LNCAP (cell line): ENCODE data around the gene PSMD1.

Experiments
- CTCF ChIP-seq: fragments of 450-650 bp; IDR thresholded peaks from 2 replicates; pipeline ENCODE4 v1.5.1; 2017; ENCODE audit warnings: mild to moderate bottlenecking

PSMD1 gene

GRCh38 chr2:231128541-231128940, 71.9 kb downstream of the PSMD1 start:
- TF ChIP-seq CTCF, result no peak

- TF ChIP-seq CTCF, result no peak
Measured at GRCh38 chr2:231129216-231129615, 72.5 kb downstream of the PSMD1 start.

- TF ChIP-seq CTCF, result no peak
Measured at GRCh38 chr2:231130336-231131056, 73.8 kb downstream of the PSMD1 start.

- no peak for TF ChIP-seq CTCF
Measured at GRCh38 chr2:231132129-231132528, 75.5 kb downstream of the PSMD1 start.

- TF ChIP-seq CTCF, result no peak
Measured at GRCh38 chr2:231133365-231134099, 76.9 kb downstream of the PSMD1 start.

- no peak for TF ChIP-seq CTCF
Measured at GRCh38 chr2:231134910-231135655, 78.4 kb downstream of the PSMD1 start.

- TF ChIP-seq CTCF, result no peak
Measured at GRCh38 chr2:231138699-231139098, 82.0 kb downstream of the PSMD1 start.
